Left cardiac atrium (tissue), 4 donors: ENCODE results near the gene PEX16. TPM values are rescaled to one million over a fixed set of nuclear protein-coding genes. Genes with fewer than 3 reads are reported as not detected.
"Not testable (repeated sequence)": the region's sequence is repeated elsewhere in the genome, so short reads cannot be mapped to it uniquely, and the experiment has no call there.

Source experiments
- ATAC-seq, 2 donors: fragments of 200-7000 bp; cut with Tn5 transposase; one replicate each; pipeline ENCODE4 v1.9.1; 2020; ENCODE audit warnings: mild to moderate bottlenecking in 2 of 2, moderate library complexity in 2 of 2
- DNase-seq: peaks from one replicate; pipeline ENCODE4 v3.0.0-alpha.2; 2020
- intact Hi-C, 2 donors: fragments of 100-400 bp; cut with DNase I; formaldehyde crosslinking; loops; one replicate each; pipeline versions ENCODE4 v1.14.1 to v1.15.1; 2022 to 2023
- total RNA-seq, 2 donors: library from RNA; stranded (reverse); fragmentation: NEBNext Ultra II Directional; extraction: Animal tissue kit (Norgen Biotek cat#: 25700); gene quantifications; one replicate each; pipeline ENCODE4 v1.2.1, GENCODE V29; 2021
- donor health status: DM: no; HTN: yes; CAD: no.
- donor health status: DM: no; HTN: yes; CAD: no; lungs with severe emphysema.
- donor health status: DM: yes; HTN: yes; CAD: no.
- donor health status: Dilated cardiomyopathy.

PEX16 gene
- total RNA-seq, 2 donors from 2014 or later = 13.6 to 18.4 TPM

DNA sequence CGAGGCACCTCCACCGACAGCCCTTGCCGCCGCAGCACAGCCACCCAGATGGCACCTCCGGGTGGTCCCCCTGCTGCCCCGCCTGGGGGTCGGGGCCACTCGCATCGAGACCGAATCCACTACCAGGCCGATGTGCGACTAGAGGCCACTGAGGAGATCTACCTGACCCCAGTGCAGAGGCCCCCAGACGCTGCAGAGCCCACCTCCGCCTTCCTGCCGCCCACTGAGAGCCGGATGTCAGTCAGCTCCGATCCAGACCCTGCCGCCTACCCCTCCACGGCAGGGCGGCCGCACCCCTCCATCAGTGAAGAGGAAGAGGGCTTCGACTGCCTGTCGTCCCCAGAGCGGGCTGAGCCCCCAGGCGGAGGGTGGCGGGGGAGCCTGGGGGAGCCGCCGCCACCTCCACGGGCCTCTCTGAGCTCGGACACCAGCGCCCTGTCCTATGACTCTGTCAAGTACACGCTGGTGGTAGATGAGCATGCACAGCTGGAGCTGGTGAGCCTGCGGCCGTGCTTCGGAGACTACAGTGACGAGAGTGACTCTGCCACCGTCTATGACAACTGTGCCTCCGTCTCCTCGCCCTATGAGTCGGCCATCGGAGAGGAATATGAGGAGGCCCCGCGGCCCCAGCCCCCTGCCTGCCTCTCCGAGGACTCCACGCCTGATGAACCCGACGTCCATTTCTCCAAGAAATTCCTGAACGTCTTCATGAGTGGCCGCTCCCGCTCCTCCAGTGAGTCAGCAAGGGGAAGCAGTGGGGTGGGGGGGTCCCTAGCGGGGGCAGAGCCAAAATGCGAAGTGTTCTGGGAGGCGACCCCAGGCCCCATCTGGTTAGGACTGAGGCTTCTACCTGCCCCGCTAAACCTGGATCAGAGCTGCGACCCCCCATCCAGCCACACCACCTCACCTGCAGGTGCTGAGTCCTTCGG is 15.0 kb downstream of the PEX16 start:
- ATAC-seq (no peak), DNase-seq (no peak)
- intact Hi-C loops = no loop called here

DNA sequence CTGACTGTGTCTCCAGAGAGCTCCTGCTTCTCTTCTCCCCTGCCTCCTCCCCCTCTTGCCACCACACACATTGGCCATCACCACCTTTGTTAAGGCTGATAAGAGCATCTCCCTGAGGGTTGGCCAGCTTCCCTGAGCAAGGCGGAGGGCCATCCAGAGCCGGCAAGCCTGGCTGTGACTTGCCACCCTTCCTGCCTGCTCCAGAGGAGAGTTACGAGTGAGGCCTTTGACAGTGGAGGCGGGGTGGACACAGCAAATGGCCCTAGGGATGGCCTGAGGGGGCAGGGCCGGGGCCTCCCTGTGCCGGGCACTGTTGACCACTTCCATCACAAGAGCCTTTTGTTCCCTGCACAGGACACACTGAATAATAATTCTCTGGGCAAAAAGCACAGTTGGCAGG is 16.1 kb downstream of the PEX16 start:
- DNase-seq (no peak), ATAC-seq (no peak)
- intact Hi-C loops = no loop called here

DNA sequence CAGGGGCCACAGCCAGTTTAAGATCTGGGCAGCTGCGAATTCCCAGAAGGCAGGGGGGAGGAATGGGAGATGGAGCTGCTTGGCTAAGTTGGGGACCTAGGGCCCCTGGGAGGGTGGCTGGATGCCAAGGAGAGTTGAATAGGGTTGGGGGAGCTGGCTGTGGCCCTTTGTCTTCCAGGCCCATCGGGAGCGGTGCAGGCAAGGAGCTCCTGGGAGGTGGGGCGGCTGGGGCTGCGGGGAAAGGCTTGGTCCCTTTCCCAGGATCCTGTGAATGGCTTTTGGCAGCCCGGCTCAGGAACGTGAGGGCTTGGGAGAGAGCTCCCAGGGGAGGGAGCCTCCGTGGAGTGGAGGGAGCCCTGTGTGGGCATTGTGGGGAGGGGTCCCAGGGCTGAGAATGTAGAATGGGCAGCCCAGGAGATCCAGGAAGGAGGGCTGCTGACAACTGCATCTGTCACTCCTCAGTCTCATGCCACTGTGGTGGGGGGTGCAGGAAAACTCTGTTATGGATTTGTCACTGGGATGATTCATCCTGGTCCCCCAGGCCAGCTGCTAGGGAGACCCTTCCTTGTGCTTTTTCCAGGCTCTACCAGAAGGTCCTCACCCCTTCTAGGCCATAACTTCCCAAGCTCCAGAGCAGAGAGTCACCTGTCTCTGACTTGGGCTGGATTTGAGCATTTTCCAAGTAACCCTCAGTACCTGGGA is 16.6 kb downstream of the PEX16 start:
- DNase-seq = no peak
- intact Hi-C loops = no loop called here
- ATAC-seq = peak; percentile 2 to 14

DNA sequence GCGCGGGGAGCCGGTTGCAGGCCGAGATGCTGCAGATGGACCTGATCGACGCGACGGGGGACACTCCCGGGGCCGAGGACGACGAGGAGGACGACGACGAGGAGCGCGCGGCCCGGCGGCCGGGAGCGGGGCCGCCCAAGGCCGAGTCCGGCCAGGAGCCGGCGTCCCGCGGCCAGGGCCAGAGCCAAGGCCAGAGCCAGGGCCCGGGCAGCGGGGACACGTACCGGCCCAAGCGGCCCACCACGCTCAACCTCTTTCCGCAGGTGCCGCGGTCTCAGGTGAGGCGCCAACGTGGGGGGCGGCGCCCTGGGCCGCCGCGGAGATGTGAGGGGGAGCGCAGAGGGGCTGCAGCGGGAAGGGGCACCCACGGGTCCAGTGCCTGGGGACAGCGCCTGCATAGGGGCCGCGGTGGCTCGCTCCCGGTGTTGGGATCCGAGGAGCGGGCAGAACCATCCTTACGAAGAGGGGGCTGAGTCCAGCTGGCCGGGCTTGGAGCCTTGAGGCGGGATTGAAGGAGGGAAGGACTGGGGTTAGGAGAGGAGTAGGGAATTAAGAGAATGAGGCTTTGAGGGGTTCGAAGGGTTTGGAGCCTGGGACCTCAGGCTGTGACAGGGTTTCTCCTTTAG is 17.4 kb downstream of the PEX16 start:
- DNase-seq, intact Hi-C loops: not testable (repeated sequence)
- ATAC-seq = peak; percentile 15 to 27

DNA sequence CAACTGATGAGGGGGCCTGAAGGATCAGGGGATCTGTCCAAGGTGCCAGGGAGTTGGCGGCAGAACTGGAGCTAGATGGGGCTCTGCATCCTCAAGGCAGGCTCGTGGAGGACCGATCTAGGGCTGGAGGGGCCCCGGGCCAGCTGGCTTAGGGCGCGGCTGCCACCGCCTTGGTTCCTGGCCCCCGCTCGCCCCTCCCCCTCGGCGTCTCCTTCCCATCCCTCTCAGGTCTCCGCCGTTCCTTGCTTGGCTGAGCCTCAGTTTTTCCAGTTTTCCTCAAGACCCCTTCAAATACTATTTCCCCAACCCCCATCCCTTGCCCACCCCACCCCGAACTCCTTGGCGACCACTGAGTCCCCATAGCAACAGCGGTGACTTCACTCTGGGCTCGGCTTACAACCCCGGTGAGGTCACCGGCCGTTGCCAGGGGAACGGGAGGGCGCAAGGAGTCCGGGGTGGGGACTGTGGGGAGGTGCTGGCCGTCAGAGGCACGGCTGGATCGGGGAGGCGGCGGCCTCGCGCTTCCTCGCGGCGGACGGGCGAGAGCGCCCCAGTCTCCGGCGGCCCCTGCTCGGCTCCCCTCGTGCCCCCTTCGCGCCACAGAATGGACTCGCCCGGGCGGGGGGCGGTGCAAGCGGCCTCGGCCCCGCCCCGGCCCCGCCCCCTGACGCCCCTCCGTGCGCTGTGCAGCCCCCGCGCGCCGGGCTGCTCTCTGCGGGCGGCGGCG is 18.1 kb downstream of the PEX16 start:
- intact Hi-C loops = no loop called here
- ATAC-seq (peak; percentile 84 to 91), DNase-seq (peak; percentile 92)

DNA sequence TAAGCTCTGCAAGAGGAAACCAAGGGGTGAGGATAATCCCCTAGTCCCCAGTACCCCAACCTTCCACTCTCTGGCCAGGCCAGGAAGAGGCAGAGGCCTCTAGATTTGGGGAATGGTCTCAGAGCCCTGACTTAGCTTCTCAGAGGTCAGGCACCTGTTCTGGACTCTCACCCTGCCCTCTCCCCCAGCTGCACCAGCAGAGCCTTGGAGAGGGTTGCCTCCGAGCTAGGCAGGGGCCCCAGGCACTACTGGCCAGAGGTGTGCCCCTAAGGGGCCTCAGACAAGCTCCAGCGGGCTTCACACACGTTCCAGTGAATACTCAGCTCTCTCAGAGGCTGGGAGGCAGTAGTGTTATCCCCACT is 18.6 kb downstream of the PEX16 start:
- ATAC-seq (no peak), DNase-seq (no peak)
- intact Hi-C loops = no loop called here

DNA sequence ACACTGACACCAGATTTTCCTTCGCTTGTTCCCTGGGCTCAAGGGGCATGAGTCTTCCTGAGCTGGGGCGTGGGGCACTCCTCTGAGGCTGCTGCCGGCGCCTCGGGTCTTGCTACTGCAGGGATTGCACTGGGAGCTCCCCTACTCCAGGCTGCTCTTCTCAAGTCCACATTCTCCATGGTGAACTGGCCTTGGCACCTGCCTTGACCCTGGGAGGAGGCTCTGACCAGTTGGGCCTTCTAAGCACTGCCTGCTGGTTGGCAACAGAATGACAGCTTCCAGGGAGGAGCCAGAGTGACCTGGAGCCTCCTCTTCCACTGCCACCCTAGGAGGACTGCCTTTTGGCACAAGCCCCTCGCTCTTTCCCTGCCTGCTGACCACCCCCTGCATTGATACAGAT is 20.1 kb downstream of the PEX16 start:
- intact Hi-C loops = no loop called here
- ATAC-seq (no peak), DNase-seq (no peak)

DNA sequence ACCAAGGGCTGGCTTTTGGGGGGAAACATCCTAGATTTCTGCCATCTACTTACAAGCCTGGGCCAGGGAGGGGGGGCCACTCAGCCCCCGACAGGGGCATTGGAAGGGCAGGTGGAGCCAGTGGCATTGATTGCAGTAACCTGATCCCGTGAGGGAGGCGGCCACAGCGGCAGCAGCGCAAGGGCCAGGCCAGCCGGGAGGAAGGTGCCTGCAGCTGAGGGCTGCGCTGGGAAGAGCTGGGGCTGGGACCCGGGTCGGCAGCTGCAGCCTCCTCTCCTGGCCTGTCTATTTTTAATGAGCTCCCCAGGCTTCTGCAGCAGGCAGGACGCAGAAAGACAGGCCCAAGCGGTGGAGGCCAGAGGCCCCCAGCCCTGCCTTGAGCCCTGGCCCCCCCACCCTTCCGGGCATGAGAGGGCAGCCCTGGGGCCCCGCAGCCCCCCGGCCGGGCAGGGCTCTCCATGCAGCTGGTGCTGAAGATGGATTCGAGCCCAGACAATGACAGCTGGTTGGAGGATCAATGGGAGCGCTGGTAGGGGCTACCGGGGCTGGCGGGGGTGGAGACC is 21.2 kb downstream of the PEX16 start:
- DNase-seq (no peak), ATAC-seq (no peak)
- intact Hi-C loops = no loop called here

DNA sequence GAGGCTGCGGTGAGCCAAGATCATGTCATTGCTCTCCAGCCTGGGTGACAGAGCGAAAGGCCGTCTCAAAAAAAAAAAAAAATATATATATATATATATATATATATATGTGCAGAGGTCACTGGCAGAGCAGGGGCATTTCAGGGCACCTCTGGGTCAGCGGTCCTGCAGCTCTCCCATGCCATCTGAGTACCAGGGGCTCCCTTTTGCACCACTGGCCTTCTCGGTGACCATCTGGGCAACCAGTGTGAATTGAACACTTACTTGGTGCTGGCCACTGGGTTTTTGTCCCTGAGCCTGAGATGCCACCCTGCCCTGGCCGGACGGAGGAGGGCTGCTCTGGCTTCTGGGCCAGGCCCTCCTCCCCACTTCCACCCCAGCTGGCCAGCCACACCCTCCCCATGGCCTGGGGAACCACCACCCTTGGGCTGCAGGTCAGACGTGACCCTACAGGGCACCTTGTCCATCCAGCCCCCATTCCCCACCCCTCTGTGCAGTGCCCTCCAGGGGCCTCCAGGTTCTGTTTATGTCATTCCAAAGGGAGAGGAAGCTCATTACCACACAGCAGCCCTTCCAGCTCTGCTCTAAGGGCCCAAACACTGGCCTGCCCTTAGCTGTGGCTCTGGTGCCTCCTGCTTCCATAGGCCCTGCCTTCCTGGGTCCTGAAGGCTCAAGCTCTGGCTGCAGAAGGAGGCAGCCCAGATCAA is 22.0 kb downstream of the PEX16 start:
- DNase-seq = no peak
- intact Hi-C loops = no loop called here
- no peak for ATAC-seq

DNA sequence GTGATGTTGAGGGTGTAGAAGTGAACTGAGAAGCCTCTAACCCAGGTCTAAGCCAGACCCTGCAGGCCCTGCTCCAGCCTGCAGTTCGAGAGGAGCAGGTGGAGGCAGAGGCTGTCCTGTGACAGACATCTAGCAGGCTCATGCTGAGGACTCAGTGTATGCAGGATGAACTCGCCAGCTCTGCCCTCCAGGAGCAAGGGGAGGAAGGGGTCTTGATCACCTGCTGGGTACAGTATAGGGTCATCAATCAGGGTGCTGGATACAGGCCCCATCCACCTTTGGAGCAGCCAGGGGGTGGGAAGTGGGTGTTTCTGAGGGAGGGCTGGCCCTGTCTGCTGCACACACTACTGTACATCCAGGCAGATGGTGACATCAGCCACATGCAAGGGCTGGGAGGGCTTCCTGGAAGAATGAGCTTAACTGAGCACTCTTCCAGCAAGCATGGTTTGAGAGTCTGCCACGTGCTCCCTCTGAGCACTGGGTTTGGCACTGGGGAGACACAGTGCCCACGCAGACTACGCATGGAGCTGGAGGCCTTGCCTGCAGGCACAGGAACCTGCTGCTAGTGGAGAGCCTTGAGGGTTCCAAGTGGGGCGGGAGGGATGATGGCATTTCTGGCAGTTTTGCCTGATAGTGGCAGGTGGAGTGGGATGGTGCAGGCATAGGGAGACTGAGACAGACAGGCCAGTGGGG is 23.0 kb downstream of the PEX16 start:
- ATAC-seq = no peak
- no peak for DNase-seq
- intact Hi-C loops = no loop called here

DNA sequence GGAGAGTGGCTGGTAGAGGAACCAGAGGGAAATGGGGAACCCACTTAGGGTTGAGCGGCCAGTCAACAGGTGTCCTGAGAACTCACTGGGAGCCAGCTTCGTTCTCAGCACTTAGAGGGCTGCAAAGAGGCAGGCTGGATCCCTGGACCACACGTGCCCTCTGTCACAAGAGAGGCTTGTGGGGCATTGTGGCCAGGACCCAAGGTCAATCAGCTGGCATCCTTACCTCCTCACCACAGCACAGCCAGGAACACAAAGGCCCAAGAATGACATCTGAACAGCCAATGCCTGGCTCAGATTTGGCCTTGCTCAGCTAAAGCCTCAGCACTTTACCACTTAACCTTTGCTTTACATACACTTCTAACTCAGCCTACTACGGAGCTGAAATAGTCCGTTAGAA is 24.8 kb downstream of the PEX16 start:
- ATAC-seq (no peak), DNase-seq (no peak)
- intact Hi-C loops = no loop called here

DNA sequence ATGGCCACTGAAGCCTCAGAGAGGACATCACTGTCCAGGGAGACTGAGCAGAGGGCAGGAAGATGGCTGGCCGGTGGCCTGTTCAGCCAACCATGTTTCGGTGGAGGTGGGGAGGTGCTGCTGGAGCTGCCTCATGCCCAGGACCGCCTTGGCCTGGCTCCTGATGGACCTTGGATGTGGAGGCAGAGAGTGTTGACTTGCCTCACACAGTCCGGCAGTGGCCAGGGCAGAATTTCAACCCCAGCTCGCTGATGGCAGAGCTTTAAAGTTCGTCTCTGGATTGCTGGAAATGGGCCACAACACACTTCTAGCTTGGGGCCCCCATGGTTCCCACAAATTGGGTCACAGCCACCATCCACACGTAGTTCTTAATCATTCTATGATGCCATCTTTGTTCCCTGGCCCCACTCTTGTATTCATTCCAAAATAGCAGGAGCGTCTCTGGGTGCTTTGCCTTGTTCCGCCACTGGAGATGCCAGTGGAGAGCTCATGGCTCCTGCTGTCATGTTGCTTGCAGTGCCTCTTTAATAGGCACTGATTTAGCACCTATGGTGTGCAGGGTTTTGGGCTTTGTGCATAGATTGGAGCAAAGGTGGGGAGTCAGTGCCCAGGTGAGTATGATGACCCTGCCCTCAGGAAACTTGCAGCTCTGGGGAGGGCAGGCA is 26.7 kb downstream of the PEX16 start:
- DNase-seq (no peak), ATAC-seq (no peak)
- intact Hi-C loops = no loop called here

DNA sequence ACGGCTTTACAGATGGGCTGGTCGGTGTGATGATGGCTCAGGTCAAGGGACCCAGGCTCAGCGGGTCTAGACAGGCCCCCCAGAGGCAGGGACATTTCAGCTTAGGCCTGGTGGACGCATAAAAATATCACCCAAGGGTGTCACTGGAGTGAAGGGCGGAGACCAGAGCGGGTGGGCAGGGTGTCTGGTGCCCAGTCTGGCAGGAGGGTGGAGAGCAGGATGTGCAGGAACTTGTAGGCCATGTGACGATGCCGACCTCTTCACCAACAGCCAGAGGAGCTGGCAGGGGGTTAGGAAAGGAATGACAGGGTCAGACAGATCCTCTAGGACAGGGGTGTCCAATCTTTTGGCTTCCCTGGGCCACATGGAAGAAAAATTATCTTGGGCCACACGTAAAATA is 27.7 kb downstream of the PEX16 start:
- DNase-seq (no peak), ATAC-seq (peak in 1 of 2 donors; percentile 39)
- intact Hi-C loops = no loop called here

DNA sequence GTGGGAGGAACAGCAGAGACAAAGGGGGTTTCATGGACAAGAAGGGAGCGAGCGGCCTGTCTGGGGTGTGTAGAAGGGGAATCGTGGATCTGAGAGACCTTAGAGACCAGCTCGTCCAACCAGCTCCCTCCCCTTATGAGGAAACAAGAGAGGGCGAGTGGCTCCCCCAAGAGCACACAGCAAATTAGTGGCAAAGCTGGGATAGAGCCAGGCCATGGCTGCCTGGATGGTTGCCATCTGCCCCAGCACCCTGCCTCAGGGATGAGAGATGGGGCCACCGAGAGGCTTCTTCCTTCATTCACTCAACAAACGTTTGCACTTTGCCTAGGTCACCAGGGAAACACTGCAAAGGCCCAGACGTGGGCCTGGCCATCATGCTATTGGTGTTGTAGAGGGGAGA is 28.1 kb downstream of the PEX16 start:
- DNase-seq = no peak
- intact Hi-C loops = no loop called here
- no peak for ATAC-seq

DNA sequence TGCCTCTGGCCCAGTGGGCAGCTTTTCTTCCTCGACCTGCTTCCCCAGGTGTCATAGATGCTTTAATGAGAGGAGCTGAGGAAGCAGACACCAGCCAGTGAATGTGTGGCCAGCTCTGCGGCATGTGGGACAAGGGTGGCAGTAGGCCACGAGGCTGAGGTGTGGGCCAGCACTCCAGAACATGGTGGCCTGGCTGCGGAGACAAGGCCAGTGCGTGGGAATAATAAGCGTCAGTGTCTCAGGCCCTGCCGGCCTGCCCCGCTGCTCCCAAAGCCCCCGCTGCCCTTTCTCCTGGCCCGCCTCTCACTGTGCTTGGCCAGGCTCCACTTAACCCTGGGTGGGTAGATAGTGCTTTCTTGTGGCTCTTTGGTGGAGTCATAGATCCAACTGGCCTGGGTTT is 30.1 kb downstream of the PEX16 start:
- ATAC-seq (no peak), DNase-seq (no peak)
- intact Hi-C loops = no loop called here

DNA sequence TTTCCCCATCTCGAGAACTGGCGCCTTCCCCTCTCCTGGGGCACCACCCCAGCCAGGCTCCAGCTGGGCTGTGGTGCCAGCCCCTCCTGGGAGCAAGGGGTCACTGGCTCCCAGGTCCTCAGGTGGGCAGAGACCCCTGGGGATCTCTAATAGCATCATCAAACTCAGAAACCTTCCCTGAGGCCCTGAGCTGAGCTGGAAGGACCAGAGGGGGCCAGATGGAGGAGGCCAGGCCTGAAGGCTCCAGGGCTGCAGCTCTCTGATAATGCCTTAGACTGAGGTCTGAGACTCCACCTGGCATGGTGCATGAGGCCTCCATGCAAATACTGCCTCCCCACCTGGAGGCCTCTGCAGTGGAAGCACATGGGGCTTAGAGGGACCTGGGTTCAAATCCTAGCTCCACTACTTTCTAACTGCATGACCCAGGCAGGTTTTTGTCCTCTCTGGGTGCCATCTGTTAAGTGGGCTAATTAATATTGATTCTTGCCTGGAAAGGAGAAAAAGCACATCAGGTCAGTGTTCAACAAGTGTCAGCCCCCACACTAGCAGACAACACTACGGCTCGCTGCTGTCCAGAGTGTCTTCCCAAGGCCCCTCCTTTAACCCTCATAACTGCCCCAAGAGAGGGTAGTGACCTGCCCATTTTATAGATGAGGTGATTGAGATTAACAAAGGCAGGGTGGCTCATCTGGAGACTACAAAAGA is 30.7 kb downstream of the PEX16 start:
- ATAC-seq (no peak), DNase-seq (no peak)
- intact Hi-C loops = no loop called here
